ENCODE measurements around the gene IL4R.
A peak's percentile ranks its signal among the peaks of the same experiment; 100 is the strongest.

The IL4R gene

GRCh38 chr16:27303256-27304100, 10.3 kb upstream of the IL4R start:
- TF ChIP-seq MYC (IDR thresholded peaks at IDR 0.05; ENCODE audit: low read depth, low read length) = no peak
- TF ChIP-seq MAX (IDR thresholded peaks at IDR 0.05; ENCODE audit: low read depth, low read length) = no peak
- TF ChIP-seq POLR2A (IDR thresholded peaks at IDR 0.05; ENCODE audit: extremely low read depth, insufficient read length) = no peak
- TF ChIP-seq CTCF (IDR thresholded peaks at IDR 0.05; ENCODE audit: low read depth, low read length) = no peak
- no peak overlapping the region for H3K4me3 ChIP-seq (ENCODE audit: low read depth, low read length)
- DNase-seq (ENCODE audit: low read depth) = no peak

- TF ChIP-seq MYC (IDR thresholded peaks at IDR 0.05; ENCODE audit: low read depth, low read length) (no peak), CTCF (IDR thresholded peaks at IDR 0.05; ENCODE audit: low read depth, low read length) (no peak), MAX (IDR thresholded peaks at IDR 0.05; ENCODE audit: low read depth, low read length) (no peak), POLR2A (IDR thresholded peaks at IDR 0.05; ENCODE audit: extremely low read depth, insufficient read length) (no peak)
- H3K4me3 ChIP-seq (ENCODE audit: low read depth, low read length) = no peak overlapping the region
- DNase-seq (ENCODE audit: low read depth) = no peak
Measured at GRCh38 chr16:27304102-27304501, 9.7 kb upstream of the IL4R start.

- peak; percentile 48 for DNase-seq (ENCODE audit: low read depth)
- TF ChIP-seq MYC (IDR thresholded peaks at IDR 0.05; ENCODE audit: low read depth, low read length) = no peak
- no peak for TF ChIP-seq MAX (IDR thresholded peaks at IDR 0.05; ENCODE audit: low read depth, low read length)
- no peak for TF ChIP-seq POLR2A (IDR thresholded peaks at IDR 0.05; ENCODE audit: extremely low read depth, insufficient read length)
- no peak for TF ChIP-seq CTCF (IDR thresholded peaks at IDR 0.05; ENCODE audit: low read depth, low read length)
- H3K4me3 ChIP-seq (ENCODE audit: low read depth, low read length) = no peak overlapping the region
Measured at GRCh38 chr16:27304881-27305745, 8.7 kb upstream of the IL4R start.

GRCh38 chr16:27305839-27306442, 7.8 kb upstream of the IL4R start:
- TF ChIP-seq MYC (IDR thresholded peaks at IDR 0.05; ENCODE audit: low read depth, low read length) (no peak), CTCF (IDR thresholded peaks at IDR 0.05; ENCODE audit: low read depth, low read length) (no peak), MAX (IDR thresholded peaks at IDR 0.05; ENCODE audit: low read depth, low read length) (no peak), POLR2A (IDR thresholded peaks at IDR 0.05; ENCODE audit: extremely low read depth, insufficient read length) (no peak)

GRCh38 chr16:27308792-27309191, 5.0 kb upstream of the IL4R start:
- DNase-seq (ENCODE audit: low read depth) = no peak
- no peak overlapping the region for H3K4me3 ChIP-seq (ENCODE audit: low read depth, low read length)
- TF ChIP-seq POLR2A (IDR thresholded peaks at IDR 0.05; ENCODE audit: extremely low read depth, insufficient read length) (no peak), MYC (IDR thresholded peaks at IDR 0.05; ENCODE audit: low read depth, low read length) (no peak), MAX (IDR thresholded peaks at IDR 0.05; ENCODE audit: low read depth, low read length) (no peak)

More at GRCh38 chr16:27305839-27306442, 7.8 kb upstream of the IL4R start:
- no peak overlapping the region for H3K4me3 ChIP-seq (ENCODE audit: low read depth, low read length)
- no peak for DNase-seq (ENCODE audit: low read depth)
